Gastroesophageal sphincter (tissue), 3 donors: ENCODE measurements around the gene MCM9.

Source experiments
- POLR2A ChIP-seq, 2 donors: fragments of 450-650 bp; IDR thresholded peaks; one replicate each; pipeline ENCODE4 v1.6.1; 2017; ENCODE audit warnings: antibody characterized with exemption in 2 of 2, mild to moderate bottlenecking in 2 of 2, moderate library complexity in 1 of 2
- TF ChIP-seq, protein P1 (sequence below), 4 experiments: fragments of 200-600 bp in 2 of 4; fragments of 450-650 bp in 2 of 4; sonication (generic) in 1 of 4; IDR thresholded peaks; one replicate each; pipeline ENCODE4 v1.5.1; 2017 to 2019; ENCODE audit warnings: antibody characterized with exemption in 4 of 4, mild to moderate bottlenecking in 2 of 4, moderate library complexity in 2 of 4

GRCh38 chr6:118893807-118894424 is 41.0 kb downstream of the MCM9 start, which contains the start of gene ASF1A:
- TF ChIP-seq, protein P1, sequence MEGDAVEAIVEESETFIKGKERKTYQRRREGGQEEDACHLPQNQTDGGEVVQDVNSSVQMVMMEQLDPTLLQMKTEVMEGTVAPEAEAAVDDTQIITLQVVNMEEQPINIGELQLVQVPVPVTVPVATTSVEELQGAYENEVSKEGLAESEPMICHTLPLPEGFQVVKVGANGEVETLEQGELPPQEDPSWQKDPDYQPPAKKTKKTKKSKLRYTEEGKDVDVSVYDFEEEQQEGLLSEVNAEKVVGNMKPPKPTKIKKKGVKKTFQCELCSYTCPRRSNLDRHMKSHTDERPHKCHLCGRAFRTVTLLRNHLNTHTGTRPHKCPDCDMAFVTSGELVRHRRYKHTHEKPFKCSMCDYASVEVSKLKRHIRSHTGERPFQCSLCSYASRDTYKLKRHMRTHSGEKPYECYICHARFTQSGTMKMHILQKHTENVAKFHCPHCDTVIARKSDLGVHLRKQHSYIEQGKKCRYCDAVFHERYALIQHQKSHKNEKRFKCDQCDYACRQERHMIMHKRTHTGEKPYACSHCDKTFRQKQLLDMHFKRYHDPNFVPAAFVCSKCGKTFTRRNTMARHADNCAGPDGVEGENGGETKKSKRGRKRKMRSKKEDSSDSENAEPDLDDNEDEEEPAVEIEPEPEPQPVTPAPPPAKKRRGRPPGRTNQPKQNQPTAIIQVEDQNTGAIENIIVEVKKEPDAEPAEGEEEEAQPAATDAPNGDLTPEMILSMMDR (IDR thresholded peaks at IDR 0.05), result peak in 3 of 4 experiments; percentile 66 to 68 (median 67)
- TF ChIP-seq POLR2A (IDR thresholded peaks at IDR 0.05), result peak; percentile 24 to 53
